ENCODE data around the gene RPS29.

Gene RPS29

DNA sequence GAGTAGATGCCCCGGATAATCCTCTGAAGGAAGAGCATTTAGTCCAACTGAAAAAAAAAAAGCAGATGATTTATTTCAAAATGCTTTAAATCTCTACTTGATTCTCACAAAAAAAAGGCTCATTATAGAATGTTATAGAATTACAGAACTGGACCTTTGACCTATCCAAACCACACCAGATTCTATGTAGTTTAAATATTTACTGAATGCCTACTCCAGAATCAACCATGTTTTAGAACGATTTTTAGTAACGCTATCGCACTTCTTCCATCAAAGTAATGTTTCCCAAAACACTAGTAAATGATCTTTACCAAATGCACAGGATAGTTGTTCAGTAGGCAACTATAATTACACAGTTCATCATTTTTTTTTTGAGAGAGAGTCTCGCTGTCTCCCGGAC lies 2.6 kb downstream of the RPS29 start:
- DNase-seq (ENCODE audit: low read depth) = no peak
- H3K4me3 ChIP-seq (ENCODE audit: control insufficient read depth, low read depth, low read length) = no peak overlapping the region
- TF ChIP-seq, protein P1, sequence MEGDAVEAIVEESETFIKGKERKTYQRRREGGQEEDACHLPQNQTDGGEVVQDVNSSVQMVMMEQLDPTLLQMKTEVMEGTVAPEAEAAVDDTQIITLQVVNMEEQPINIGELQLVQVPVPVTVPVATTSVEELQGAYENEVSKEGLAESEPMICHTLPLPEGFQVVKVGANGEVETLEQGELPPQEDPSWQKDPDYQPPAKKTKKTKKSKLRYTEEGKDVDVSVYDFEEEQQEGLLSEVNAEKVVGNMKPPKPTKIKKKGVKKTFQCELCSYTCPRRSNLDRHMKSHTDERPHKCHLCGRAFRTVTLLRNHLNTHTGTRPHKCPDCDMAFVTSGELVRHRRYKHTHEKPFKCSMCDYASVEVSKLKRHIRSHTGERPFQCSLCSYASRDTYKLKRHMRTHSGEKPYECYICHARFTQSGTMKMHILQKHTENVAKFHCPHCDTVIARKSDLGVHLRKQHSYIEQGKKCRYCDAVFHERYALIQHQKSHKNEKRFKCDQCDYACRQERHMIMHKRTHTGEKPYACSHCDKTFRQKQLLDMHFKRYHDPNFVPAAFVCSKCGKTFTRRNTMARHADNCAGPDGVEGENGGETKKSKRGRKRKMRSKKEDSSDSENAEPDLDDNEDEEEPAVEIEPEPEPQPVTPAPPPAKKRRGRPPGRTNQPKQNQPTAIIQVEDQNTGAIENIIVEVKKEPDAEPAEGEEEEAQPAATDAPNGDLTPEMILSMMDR (IDR thresholded peaks at IDR 0.05; ENCODE audit: control insufficient read depth, insufficient read depth, low read depth, low read length, missing control alignments) = no peak

DNA sequence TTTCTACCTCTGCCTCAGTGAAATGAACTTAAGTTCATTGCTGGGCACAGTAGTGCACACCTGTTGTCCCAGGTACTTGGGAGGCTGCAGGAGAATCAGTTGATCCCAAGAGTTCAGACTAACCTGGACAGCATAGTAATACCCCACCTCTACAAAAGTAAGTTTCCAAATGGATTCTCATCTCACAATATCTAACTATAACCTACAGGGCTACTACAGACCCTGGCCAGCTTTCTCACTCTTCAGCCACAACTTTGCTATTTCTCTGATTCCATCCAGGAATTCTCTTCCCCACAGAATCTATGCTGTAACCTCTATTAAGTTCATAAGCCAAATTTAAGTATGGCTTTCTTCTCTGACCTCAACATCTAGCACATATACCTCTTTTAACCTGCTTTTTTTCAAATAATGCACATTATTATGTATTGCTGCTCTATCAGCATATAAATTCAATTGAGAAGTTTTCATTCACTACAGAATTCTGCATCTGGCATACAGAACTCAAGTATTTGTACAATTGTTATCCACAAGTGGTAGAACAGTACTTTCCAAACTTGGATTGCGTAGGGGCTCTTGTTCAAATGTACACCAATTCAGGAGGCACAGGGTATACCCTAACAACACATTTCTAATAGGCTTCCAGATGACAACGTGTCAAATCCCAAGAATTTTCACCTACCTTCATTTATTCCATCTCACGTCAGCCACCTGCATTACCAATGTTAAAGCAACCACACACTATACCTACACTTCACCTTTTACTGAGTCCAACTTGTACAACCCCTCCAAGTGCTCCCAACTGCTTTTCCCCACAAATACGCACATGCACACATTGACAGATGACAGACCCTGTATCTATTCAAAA lies 3.8 kb downstream of the RPS29 start:
- H3K4me3 ChIP-seq (ENCODE audit: control insufficient read depth, low read depth, low read length) = no peak overlapping the region

DNA sequence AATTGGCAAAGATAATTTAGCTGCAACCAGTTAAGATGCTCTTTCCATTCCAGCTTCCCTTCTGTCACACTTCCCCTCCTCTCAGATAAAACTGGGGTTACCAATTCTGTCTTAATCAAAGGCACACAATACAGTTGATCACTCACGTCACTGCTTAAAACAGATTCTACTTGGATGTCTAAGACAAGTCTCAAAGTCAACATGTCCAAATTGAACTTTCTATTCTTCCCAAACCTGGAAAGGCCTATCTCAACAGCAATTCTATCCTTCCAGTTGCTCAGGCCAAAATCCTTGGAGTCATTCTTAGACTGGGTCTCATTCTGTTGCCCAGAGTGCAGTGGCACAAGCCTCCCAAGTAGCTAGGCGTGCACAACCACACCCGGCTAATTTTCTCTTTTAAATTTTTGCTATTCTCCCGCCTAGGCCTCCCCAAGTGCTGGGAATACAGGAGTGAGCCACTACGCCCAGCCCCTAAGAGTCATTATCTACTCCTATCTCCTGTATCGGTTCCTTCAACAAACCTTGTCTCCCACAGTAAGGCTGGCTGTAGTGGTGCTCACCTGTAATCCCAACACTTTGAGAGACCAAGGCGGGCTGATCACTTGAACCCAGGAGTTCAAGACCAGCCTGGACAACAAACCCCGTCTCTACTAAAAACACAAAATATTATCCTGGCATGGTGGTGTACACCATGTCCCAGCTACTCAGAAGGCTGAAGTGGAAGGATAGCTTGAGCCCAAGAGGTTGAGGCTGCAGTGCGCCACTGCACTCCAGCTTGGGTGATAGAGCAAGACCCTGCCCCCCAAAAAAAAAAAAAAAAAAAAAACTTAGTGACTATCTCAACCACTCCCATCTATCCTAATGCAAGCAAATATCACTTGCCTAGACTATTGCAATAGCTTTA lies 4.7 kb downstream of the RPS29 start:
- DNase-seq (ENCODE audit: low read depth) = no peak
- no peak overlapping the region for H3K4me3 ChIP-seq (ENCODE audit: control insufficient read depth, low read depth, low read length)

More for the DNA sequence above, 3.8 kb downstream of the RPS29 start:
- no peak for DNase-seq (ENCODE audit: low read depth)
- TF ChIP-seq, protein P1 (IDR thresholded peaks at IDR 0.05; ENCODE audit: control insufficient read depth, insufficient read depth, low read depth, low read length, missing control alignments) = no peak

DNA sequence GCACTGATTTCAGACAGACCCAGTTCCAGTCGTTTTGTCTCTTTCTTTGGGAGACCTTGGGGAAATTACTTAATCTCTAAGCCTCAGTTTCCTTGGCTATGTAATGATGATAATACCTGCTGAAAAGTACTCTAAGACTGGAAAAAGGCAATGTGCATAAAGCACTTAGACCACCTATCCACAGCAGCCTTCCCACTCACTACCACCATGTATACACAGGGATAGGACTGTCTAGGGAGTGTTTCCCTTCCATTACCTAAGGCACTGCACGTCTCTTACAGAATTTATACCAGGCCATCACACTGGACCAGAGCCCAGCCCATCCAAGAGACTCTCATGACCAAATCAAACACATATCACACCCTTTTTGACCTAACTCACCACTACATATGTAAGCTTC lies 6.3 kb downstream of the RPS29 start:
- no peak for DNase-seq (ENCODE audit: low read depth)
- H3K4me3 ChIP-seq (ENCODE audit: control insufficient read depth, low read depth, low read length) = no peak overlapping the region
- TF ChIP-seq, protein P1 (IDR thresholded peaks at IDR 0.05; ENCODE audit: control insufficient read depth, insufficient read depth, low read depth, low read length, missing control alignments) = no peak

More for the DNA sequence above, 4.7 kb downstream of the RPS29 start:
- TF ChIP-seq, protein P1 (IDR thresholded peaks at IDR 0.05; ENCODE audit: control insufficient read depth, insufficient read depth, low read depth, low read length, missing control alignments) = no peak

DNA sequence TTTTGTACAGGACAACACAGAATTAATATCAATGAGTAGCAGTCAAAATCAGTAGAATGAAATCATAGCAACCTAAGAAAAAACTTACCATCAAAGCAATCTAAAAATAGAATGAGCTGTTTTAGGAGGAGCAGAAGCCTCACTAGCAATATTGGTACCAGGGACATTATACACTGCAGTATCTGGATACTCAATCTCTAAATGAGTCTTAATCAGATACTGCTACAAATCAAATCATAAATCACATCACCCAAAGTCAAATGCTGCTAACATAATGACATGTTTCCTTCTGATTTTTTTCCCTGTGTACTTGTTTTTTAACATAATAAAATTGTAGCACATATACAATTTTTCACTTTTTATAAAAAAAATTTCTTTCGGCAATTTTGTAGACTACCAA lies 8.0 kb downstream of the RPS29 start:
- no peak overlapping the region for H3K4me3 ChIP-seq (ENCODE audit: control insufficient read depth, low read depth, low read length)
- TF ChIP-seq, protein P1 (IDR thresholded peaks at IDR 0.05; ENCODE audit: control insufficient read depth, insufficient read depth, low read depth, low read length, missing control alignments) = no peak
- no peak for DNase-seq (ENCODE audit: low read depth)

DNA sequence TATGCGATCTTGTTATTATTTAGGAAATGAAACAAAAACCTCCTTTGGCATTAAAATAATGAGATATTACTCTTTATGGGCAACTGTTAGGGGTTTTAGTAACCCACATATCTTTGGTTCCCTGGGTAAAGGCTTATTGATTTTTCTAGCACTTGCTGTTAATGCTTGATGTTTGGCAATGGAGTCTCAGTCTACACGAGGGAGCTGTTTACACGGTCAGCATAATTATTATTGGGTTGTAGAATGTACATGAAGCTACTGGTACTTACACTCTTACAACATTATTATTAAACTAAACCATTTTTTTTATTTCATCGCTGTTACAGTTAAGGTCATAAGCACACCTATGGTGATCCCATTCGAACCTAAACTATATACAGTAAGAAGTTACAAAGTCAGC lies 12.1 kb downstream of the RPS29 start:
- DNase-seq (ENCODE audit: low read depth) = no peak
- TF ChIP-seq, protein P1 (IDR thresholded peaks at IDR 0.05; ENCODE audit: control insufficient read depth, insufficient read depth, low read depth, low read length, missing control alignments) = no peak
- H3K4me3 ChIP-seq (ENCODE audit: control insufficient read depth, low read depth, low read length) = no peak overlapping the region
